ENCODE results near the gene CDKL5. TPM values are rescaled to one million over a fixed set of nuclear protein-coding genes. Genes with fewer than 3 reads are reported as not detected.

The CDKL5 gene
- total RNA-seq, 1 experiment from 2014 or later: 0.34 TPM

- in situ Hi-C loops (cut with HindIII; ENCODE audit: low pct_unique_long_range_greater_than_20kb, low sequenced_read_pairs): no loop called here
Observed at GRCh38 chrX:18666614-18667013, 241.2 kb downstream of the CDKL5 start.

GRCh38 chrX:18668071-18668835 lies 242.8 kb downstream of the CDKL5 start:
- DNase-seq (ENCODE audit: low read depth): no peak
- in situ Hi-C loops (cut with HindIII; ENCODE audit: low pct_unique_long_range_greater_than_20kb, low sequenced_read_pairs): no loop called here

More at GRCh38 chrX:18666614-18667013, 241.2 kb downstream of the CDKL5 start:
- DNase-seq (ENCODE audit: low read depth): no peak

DNA sequence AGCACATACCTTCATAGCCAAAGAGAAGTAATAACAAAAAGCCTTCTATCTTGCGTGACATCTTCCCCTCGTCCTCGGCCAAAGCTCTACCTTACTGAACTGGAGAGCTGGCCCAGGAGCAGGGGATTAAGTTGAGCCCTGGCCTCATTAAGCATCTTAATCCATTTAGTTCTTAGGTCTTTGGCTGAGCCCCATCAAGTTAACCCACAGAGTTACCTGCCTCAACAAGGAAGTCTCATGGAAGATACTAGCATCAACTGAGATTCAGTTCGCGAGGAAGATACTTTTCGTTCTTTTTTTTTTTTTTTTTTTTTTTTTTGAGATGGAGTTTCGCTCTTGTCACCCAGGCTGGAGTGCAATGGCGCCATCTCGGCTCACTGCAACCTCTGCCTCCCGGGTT lies 246.6 kb downstream of the CDKL5 start, which contains the start of gene RS1:
TSS of gene RS1 (minus strand) at position 101 of the 400 bp plus-strand sequence. CDS start at position 61, 40 bp downstream.
- in situ Hi-C loops (cut with HindIII; ENCODE audit: low pct_unique_long_range_greater_than_20kb, low sequenced_read_pairs): no loop called here
- DNase-seq (ENCODE audit: low read depth): no peak

- in situ Hi-C loops (cut with HindIII; ENCODE audit: low pct_unique_long_range_greater_than_20kb, low sequenced_read_pairs): no loop called here
- no peak for DNase-seq (ENCODE audit: low read depth)
Observed at GRCh38 chrX:18674417-18674787, 249.0 kb downstream of the CDKL5 start.

DNA sequence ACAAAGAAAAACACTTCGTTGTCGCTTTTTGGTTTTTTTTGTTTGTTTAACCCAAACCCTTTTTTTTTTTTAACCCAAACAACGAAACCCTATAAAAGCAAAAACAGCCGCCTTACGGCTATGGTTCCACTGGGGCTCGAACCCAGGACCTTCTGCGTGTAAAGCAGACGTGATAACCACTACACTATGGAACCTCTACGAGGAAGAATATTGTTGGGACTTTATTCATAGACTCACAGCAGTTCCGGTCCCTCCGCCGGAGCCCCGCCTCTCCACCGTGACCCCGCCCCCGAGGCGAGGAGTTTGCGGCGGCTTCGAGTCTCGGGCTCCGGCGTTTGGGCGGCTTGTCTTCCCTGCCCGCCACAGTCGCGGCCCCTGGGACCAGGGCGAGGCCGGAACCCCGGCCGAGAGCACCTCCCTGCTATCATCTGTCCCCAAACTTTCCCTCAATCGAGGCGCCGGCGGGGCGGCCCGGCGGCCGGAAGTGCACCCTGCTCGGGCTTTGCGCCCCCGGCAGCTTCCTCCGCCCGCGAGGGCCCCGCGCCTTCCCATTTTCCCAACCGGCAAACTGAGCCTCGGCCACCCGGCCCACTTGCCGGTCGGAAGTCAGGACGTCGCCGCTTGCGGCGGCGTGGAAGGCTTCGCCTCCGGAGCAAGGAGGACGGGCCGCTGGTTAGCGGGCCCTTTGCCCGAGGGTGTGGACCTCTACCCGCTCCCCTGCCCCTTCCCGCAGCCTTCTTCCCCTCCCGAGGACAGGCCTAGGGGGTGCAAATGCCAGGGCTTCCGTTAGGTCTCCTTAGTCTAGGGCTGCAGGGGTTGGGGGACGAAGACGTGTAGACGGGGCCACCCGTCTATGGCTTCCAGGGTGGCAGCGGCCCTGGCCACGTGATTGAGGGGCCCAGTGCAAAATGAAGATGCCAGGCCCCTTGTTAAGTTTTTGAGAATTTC lies 249.7 kb downstream of the CDKL5 start:
- peak; percentile 68 for DNase-seq (ENCODE audit: low read depth)
- in situ Hi-C loops (cut with HindIII; ENCODE audit: low pct_unique_long_range_greater_than_20kb, low sequenced_read_pairs): no loop called here

GRCh38 chrX:18676050-18676449 lies 250.6 kb downstream of the CDKL5 start:
- in situ Hi-C loops (cut with HindIII; ENCODE audit: low pct_unique_long_range_greater_than_20kb, low sequenced_read_pairs): no loop called here
- DNase-seq (ENCODE audit: low read depth): no peak

- in situ Hi-C loops (cut with HindIII; ENCODE audit: low pct_unique_long_range_greater_than_20kb, low sequenced_read_pairs): no loop called here
- DNase-seq (ENCODE audit: low read depth): no peak
Observed at GRCh38 chrX:18676470-18676869, 251.1 kb downstream of the CDKL5 start.

- DNase-seq (ENCODE audit: low read depth): no peak
- in situ Hi-C loops (cut with HindIII; ENCODE audit: low pct_unique_long_range_greater_than_20kb, low sequenced_read_pairs): no loop called here
Observed at GRCh38 chrX:18677161-18677869, 251.9 kb downstream of the CDKL5 start.

DNA sequence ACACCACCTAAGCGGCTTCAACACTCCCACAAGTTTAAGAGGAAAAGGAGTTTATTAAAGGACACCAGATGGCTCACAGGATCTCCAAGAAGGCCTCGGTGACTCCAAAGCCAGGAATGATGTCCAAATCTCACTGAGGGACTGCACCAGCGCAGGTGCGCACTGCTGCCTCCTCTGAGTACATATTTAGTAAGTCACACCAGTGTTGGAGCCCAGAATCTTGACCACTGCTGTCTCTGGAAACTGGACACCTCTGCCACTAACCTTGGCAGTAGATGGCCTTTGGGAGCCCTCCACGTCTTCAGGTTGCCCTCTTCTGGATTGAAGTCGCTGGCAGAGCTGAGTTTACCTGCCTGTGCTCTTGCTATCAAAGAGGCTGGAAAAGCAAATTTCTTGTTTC lies 256.6 kb downstream of the CDKL5 start:
- no peak for DNase-seq (ENCODE audit: low read depth)
- in situ Hi-C loops (cut with HindIII; ENCODE audit: low pct_unique_long_range_greater_than_20kb, low sequenced_read_pairs): no loop called here

- in situ Hi-C loops (cut with HindIII; ENCODE audit: low pct_unique_long_range_greater_than_20kb, low sequenced_read_pairs): no loop called here
- DNase-seq (ENCODE audit: low read depth): no peak
Observed at GRCh38 chrX:18682979-18683387, 257.6 kb downstream of the CDKL5 start.

DNA sequence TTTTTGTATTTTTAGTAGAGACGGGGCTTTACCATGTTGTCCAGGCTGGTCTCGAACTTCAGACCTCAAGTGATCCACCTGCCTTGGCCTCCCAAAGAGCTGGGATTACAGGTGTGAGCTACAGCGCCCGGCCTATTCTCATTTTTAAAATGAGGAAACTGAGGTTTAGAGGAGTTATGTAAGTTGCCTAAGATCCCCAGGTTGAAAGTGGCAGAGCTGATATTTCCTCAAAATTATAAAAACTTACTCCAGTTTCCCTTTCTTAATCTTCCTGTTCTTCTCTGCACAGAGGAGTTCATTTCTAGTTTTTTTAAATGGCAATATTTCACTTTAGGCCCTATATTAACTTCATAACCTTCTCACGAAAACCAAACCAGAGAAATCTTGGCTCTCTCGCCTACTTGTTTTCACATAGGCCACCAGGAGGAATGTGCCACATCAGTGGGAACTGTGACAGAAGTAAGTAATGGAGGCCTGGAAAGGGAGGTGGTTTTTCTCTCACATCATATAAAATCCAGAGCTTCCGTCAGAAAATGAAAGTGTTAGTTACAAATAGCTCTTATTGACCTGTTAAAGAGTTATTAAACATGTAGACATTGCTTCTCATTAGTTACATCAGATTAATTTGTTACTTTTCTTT lies 262.6 kb downstream of the CDKL5 start:
- in situ Hi-C loops (cut with HindIII; ENCODE audit: low pct_unique_long_range_greater_than_20kb, low sequenced_read_pairs): no loop called here
- DNase-seq (ENCODE audit: low read depth): no peak

GRCh38 chrX:18691431-18691830 lies 266.0 kb downstream of the CDKL5 start:
- DNase-seq (ENCODE audit: low read depth): no peak
- in situ Hi-C loops (cut with HindIII; ENCODE audit: low pct_unique_long_range_greater_than_20kb, low sequenced_read_pairs): no loop called here

GRCh38 chrX:18692541-18692940 lies 267.1 kb downstream of the CDKL5 start:
- no peak for DNase-seq (ENCODE audit: low read depth)
- in situ Hi-C loops (cut with HindIII; ENCODE audit: low pct_unique_long_range_greater_than_20kb, low sequenced_read_pairs): no loop called here

- in situ Hi-C loops (cut with HindIII; ENCODE audit: low pct_unique_long_range_greater_than_20kb, low sequenced_read_pairs): no loop called here
- DNase-seq (ENCODE audit: low read depth): no peak
Observed at GRCh38 chrX:18696653-18697052, 271.2 kb downstream of the CDKL5 start.

- in situ Hi-C loops (cut with HindIII; ENCODE audit: low pct_unique_long_range_greater_than_20kb, low sequenced_read_pairs): no loop called here
- no peak for DNase-seq (ENCODE audit: low read depth)
Observed at GRCh38 chrX:18698737-18699650, 273.6 kb downstream of the CDKL5 start.

GRCh38 chrX:18701621-18702361 lies 276.4 kb downstream of the CDKL5 start:
- in situ Hi-C loops (cut with HindIII; ENCODE audit: low pct_unique_long_range_greater_than_20kb, low sequenced_read_pairs): no loop called here
- peak; percentile 46 for DNase-seq (ENCODE audit: low read depth)

Measured in Caki2 (cell line).